Occipital lobe (tissue), 3 donors: ENCODE measurements around the gene CLDN3. TPM values are rescaled to one million over a fixed set of nuclear protein-coding genes. Genes with fewer than 3 reads are reported as not detected.
"Not testable (repeated sequence)": the region's sequence is repeated elsewhere in the genome, so short reads cannot be mapped to it uniquely, and the experiment has no call there.

ENCODE experiments used
- DNase-seq: peaks from one replicate; lab custom pipeline; 2025; lab: John Stamatoyannopoulos, UW
- small RNA-seq: library from RNA; depleted of rRNA; stranded (forward); fragments of <200 nt; gene quantifications from one replicate; pipeline ENCODE3, GENCODE V24; 2014
- total RNA-seq: library from RNA; depleted of rRNA; stranded (reverse); fragments of >200 nt; gene quantifications from one replicate; pipeline ENCODE4 v1.2.3, GENCODE V29; 2014

Gene CLDN3
- total RNA-seq, 1 donor from 2014 or later: not detected

GRCh38 chr7:73737491-73738219 is 32.4 kb downstream of the CLDN3 start:
- no peak for DNase-seq

DNA sequence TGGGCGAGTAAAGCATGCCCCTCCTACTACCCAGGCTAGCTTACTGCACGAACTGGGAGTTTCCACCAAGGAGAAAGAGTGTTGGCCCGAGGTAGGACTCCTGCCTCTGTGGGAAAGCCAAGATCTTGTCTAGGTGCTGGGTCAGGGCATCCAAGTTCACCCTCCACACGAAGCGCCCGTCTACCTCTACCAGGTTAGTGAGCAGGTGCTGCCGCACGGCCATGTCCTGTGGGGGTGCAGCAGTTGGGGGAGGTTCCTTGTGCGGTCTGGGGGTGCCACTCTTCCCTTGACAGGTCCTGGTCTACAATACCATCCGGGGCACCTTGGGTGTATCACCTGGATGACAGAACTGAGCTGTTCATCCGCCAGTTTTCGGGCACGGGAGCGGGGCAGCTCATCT is 33.2 kb downstream of the CLDN3 start:
- DNase-seq: no peak

DNA sequence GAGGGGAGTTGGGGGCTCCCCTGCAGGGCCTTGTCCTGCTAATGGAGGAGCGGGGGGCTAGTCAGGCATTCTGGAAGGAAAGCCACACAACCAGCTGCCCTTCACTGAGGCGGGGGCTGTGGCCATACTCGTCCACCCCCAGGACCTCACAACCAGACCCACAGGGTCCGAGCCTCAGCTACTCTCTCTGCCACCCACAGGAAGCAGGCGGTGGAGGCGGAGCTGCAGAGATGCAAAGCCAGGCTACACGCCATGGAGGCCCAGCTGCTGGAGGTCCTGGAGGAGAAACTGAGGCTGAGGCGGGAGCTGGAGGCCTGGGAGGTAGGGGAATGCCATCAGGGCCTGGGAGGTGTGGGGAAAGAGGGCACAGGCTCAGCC is 34.6 kb downstream of the CLDN3 start:
- no peak for DNase-seq

DNA sequence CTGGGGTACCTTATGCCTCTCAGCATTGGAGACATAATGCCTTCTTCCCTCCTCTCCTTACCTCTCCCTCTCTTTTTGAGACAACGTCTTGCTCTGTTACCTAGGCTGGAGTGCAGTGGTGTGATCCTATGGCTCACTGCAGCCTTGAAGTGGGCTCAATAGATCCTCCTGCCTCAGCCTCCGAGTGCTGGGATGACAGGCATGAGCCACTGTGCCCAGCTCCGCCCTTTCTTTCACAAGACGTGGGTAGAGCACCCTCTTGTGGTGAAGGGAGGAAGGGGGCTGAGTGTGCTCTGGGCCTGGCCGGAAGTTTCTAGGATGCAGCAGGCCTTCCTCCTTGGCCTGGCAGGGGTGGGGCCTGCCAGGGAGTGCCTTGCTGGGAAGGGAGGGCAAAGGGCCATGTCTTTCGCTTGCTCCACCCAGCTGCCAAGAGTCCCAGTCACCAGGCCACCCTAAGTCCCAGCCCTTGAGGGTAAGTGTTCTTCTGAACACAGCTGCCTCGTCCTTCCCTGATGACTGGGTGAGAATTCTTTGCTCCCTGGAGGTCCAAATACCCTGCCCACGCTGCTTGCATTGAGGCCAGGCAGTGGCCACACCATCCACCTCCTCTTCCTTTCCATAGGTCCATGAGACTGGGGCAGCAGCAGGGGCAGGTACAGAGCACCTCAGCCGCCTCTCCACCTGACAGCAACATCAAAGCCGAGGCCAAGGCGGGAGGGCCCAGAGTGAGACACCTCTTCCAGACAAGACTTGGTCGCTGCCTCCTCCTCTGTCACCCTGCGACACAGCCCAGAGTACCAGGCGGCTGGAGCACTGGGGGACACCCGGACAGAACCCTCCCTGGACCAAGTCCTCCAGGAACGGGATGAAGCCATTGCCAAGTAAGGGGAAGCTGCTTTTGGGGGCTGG is 35.2 kb downstream of the CLDN3 start:
- DNase-seq: peak; percentile 25

- no peak for DNase-seq
These were observed 37.7 kb downstream of the CLDN3 start for GRCh38 chr7:73732397-73732796.

DNA sequence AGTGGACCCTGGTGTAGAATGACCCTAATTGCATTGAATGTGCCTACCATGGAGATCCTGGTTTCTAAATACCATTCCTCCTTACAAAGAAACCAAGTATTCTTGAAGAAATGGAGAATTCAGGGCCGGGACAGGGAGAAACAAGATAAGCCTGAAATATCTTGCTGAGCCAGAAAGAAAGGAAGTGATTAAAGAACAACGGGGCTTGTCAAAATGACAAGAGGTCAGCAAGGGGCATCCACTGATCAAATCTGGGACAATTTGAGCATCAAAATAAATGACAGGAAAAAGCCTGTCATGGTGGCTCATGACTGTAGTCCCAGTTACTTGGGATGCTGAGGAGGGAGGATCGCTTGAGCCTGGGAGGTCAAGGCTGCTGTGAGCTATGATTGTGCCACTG is 39.6 kb downstream of the CLDN3 start:
- no peak for DNase-seq

DNA sequence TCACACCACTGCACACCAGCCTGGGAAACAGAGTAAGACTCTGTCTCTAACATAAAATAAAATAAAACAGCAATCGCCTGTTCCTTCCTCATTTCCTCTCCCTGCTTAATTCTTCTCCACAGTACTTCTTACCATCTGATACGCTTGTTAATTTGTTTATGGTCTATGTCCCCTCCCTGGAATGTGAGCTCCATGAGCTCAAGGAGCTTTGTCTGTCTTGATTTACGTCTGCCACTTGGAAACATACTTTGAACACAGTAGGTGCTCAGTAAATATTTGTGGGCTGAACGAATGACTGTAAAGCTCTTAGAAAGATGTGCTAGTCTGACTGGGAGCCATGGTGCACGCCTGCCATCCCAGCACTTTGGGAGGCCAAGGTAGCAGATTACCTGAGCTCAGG is 41.5 kb downstream of the CLDN3 start:
- no peak for DNase-seq

- DNase-seq: no peak
These were observed 42.1 kb downstream of the CLDN3 start for GRCh38 chr7:73727952-73728351.

GRCh38 chr7:73726083-73726466 is 44.0 kb downstream of the CLDN3 start:
- no peak for DNase-seq

GRCh38 chr7:73723813-73724212 is 46.3 kb downstream of the CLDN3 start:
- no peak for DNase-seq

- no peak for DNase-seq
These were observed 47.3 kb downstream of the CLDN3 start for GRCh38 chr7:73722785-73723184.

DNA sequence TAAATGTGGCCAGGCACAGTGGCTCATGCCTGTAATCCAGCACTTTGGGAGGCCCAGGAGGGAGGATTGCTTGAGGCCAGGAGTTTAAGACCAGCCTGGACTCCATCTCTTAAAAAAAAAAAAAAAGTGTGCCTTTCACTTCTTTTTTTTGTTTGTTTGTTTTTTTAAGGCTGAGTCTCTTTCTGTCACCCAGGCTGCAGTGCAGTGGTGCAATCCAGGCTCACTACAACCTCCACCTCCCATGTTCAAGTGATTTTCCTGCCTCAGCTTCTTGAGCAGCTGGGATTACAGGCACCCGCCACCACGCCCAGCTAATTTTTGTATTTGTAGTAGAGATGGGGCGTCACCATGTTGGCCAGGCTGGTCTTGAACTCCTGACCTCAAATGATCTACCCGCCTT is 47.9 kb downstream of the CLDN3 start:
- not testable (repeated sequence) for DNase-seq

DNA sequence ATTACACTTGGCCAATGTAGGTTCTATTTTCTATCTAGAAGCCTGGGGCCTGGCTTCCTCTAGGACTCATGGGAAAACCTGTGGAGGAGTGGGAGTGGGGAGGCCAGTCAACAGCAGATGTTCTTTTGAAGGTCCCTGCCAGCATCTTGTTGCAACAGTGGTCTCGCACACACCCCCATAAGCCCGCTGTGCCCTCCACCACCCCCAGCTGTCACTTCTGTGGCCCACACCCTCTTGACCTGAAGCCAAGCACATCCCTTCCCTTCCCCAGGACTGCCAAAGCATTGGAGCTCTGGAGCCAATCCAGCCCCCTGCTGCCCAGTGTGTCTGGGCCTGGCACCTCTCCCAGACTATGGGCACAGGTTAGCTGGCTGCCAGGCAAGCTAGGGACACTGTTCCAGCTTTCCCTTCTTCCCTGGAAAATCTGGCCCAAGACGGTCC is 48.7 kb downstream of the CLDN3 start:
- DNase-seq: peak; percentile 60

DNA sequence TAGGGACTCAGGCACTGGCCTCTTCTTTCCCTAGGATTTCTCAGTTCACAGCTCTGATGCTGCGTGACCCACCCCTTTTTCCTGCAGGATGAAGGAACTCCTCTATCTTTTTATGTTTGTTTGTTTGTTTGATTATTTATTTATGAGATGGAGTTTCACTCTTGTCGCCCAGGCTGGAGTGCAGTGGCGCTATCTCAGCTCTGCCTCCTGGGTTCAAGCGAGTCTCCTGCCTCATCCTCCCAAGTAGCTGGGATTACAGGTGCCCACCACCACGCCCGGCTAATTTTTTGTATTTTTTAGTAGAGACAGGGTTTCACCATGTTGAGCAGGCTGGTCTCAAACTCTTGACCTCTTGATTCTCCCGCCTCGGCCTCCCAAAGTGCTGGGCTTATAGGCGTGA is 49.6 kb downstream of the CLDN3 start:
- DNase-seq: not testable (repeated sequence)

- no peak for DNase-seq
These were observed 50.3 kb downstream of the CLDN3 start for GRCh38 chr7:73719806-73720169.

Small RNA genes within 50 kb of the gene (small RNA-seq; reads per million reads assigned to genes)
- gene RN7SL265P: not detected

Other genes with a start within 250 kb of the CLDN3 start
- 53.0 TPM for gene BAZ1B, start 248.0 kb downstream of the CLDN3 start, total RNA-seq
- 9.4 TPM for gene BCL7B, start 212.6 kb downstream of the CLDN3 start, total RNA-seq
- 22.5 TPM for gene TBL2, start 191.7 kb downstream of the CLDN3 start, total RNA-seq
- gene MLXIPL, start 145.7 kb downstream of the CLDN3 start, total RNA-seq: not detected
- 21.5 TPM for gene VPS37D, start 102.4 kb downstream of the CLDN3 start, total RNA-seq
- gene DNAJC30, start 86.8 kb downstream of the CLDN3 start, total RNA-seq: 3.1 TPM
- 23.7 TPM for gene BUD23, start 86.7 kb downstream of the CLDN3 start, total RNA-seq
- gene STX1A, start 50.6 kb downstream of the CLDN3 start, total RNA-seq: 49.8 TPM
- 4.2 TPM for gene ABHD11, start 31.5 kb downstream of the CLDN3 start, total RNA-seq
- gene CLDN4, start 60.7 kb upstream of the CLDN3 start, total RNA-seq: 0.31 TPM
- gene METTL27, start 72.2 kb upstream of the CLDN3 start, total RNA-seq: 0.78 TPM
- not detected for gene TMEM270, start 90.9 kb upstream of the CLDN3 start, total RNA-seq